Superior temporal gyrus (tissue), 1 donor: Measurements from ENCODE around the gene LTC4S.

ENCODE experiments used
- DNase-seq: peaks from one replicate; pipeline ENCODE4 v3.0.0-alpha.2; 2016; ENCODE audit errors: extremely low spot score

Gene LTC4S

GRCh38 chr5:179806250-179807048 lies 12.7 kb downstream of the LTC4S start, which contains the start of gene MGAT4B:
TSS of gene MGAT4B (minus strand) at chr5:179806866. CDS start at chr5:179806583, 283 bp downstream.
- peak; percentile 63 for DNase-seq

GRCh38 chr5:179812135-179812825 lies 18.5 kb downstream of the LTC4S start:
- DNase-seq, result no peak

GRCh38 chr5:179812997-179813607 lies 19.3 kb downstream of the LTC4S start:
- no peak for DNase-seq

- DNase-seq, result no peak
Observed at GRCh38 chr5:179814090-179814489, 20.3 kb downstream of the LTC4S start.

- DNase-seq, result no peak
Observed at GRCh38 chr5:179815491-179816249, 21.9 kb downstream of the LTC4S start.

- DNase-seq, result no peak
Observed at GRCh38 chr5:179816401-179816795, 22.6 kb downstream of the LTC4S start.

GRCh38 chr5:179816796-179817469 lies 23.1 kb downstream of the LTC4S start:
- no peak for DNase-seq

- DNase-seq, result no peak
Observed at GRCh38 chr5:179817470-179817840, 23.7 kb downstream of the LTC4S start.

- no peak for DNase-seq
Observed at GRCh38 chr5:179817890-179818745, 24.3 kb downstream of the LTC4S start.

- peak; percentile 93 for DNase-seq
Observed at GRCh38 chr5:179818746-179819295, 25.0 kb downstream of the LTC4S start.

GRCh38 chr5:179819296-179820126 lies 25.7 kb downstream of the LTC4S start:
- peak; percentile 70 for DNase-seq

- DNase-seq, result peak; percentile 36
Observed at GRCh38 chr5:179820127-179820482, 26.3 kb downstream of the LTC4S start.

- peak; percentile 91 for DNase-seq
Observed at GRCh38 chr5:179820483-179821297, 26.9 kb downstream of the LTC4S start, which contains the start of gene SQSTM1. TSS of gene SQSTM1 (plus strand) at chr5:179820905. CDS start at chr5:179820937, 32 bp downstream.

GRCh38 chr5:179821298-179822058 lies 27.7 kb downstream of the LTC4S start:
- DNase-seq, result peak; percentile 88

GRCh38 chr5:179822059-179822432 lies 28.3 kb downstream of the LTC4S start:
- DNase-seq, result no peak

- DNase-seq, result no peak
Observed at GRCh38 chr5:179822444-179822990, 28.7 kb downstream of the LTC4S start.
